Fibroblast of skin of back (primary cell): ENCODE results near the gene DENND6A.
"Not testable (repeated sequence)": the region's sequence is repeated elsewhere in the genome, so short reads cannot be mapped to it uniquely, and the experiment has no call there.

Experiments used
- DNase-seq: peaks from one replicate; pipeline ENCODE4 v3.0.0-alpha.2; 2013

The DENND6A gene

GRCh38 chr3:57634259-57634658 is 58.6 kb downstream of the DENND6A start:
- not testable (repeated sequence) for DNase-seq

GRCh38 chr3:57627976-57628375 is 64.9 kb downstream of the DENND6A start:
- no peak for DNase-seq

- DNase-seq: no peak
Observed at GRCh38 chr3:57624801-57625200, 68.1 kb downstream of the DENND6A start.

- no peak for DNase-seq
Observed at GRCh38 chr3:57622362-57622761, 70.5 kb downstream of the DENND6A start.

GRCh38 chr3:57617739-57618138 is 75.1 kb downstream of the DENND6A start:
- no peak for DNase-seq

- DNase-seq: no peak
Observed at GRCh38 chr3:57616233-57616632, 76.6 kb downstream of the DENND6A start.

GRCh38 chr3:57611870-57612269 is 81.0 kb downstream of the DENND6A start:
- DNase-seq: not testable (repeated sequence)

- DNase-seq: no peak
Observed at GRCh38 chr3:57605683-57606082, 87.2 kb downstream of the DENND6A start.

GRCh38 chr3:57604971-57605370 is 87.9 kb downstream of the DENND6A start:
- no peak for DNase-seq

GRCh38 chr3:57600195-57600594 is 92.7 kb downstream of the DENND6A start:
- no peak for DNase-seq

- DNase-seq: no peak
Observed at GRCh38 chr3:57598765-57599360, 94.0 kb downstream of the DENND6A start.

- DNase-seq: peak; percentile 100
Observed at GRCh38 chr3:57597127-57597923, 95.6 kb downstream of the DENND6A start, which contains the start of gene ARF4. Gene ARF4 (minus strand): TSS chr3:57597344. CDS start chr3:57597140, 204 bp downstream.

GRCh38 chr3:57596495-57597126 is 96.3 kb downstream of the DENND6A start:
- DNase-seq: peak; percentile 95

- no peak for DNase-seq
Observed at GRCh38 chr3:57594576-57594975, 98.3 kb downstream of the DENND6A start.

- no peak for DNase-seq
Observed at GRCh38 chr3:57594144-57594543, 98.7 kb downstream of the DENND6A start.

- no peak for DNase-seq
Observed at GRCh38 chr3:57592306-57592705, 100.6 kb downstream of the DENND6A start.

GRCh38 chr3:57587905-57588304 is 105.0 kb downstream of the DENND6A start:
- no peak for DNase-seq

GRCh38 chr3:57586778-57587177 is 106.1 kb downstream of the DENND6A start:
- no peak for DNase-seq

GRCh38 chr3:57583544-57583943 is 109.3 kb downstream of the DENND6A start:
- no peak for DNase-seq

GRCh38 chr3:57582474-57583168 is 110.3 kb downstream of the DENND6A start:
- DNase-seq: no peak

GRCh38 chr3:57577801-57578200 is 115.1 kb downstream of the DENND6A start:
- DNase-seq: no peak

- DNase-seq: no peak
Observed at GRCh38 chr3:57575966-57576626, 116.8 kb downstream of the DENND6A start.
